Measurements from ENCODE around the gene GFOD1.

GFOD1 gene

GRCh38 chr6:13485303-13485702 lies 2.1 kb downstream of the GFOD1 start:
- Mint-ChIP-seq H3K36me3 (ENCODE audit: low read depth) (no peaks in the 10 kb centered on the region), H3K9me3 (no peaks in the 10 kb centered on the region), H3K27me3 (ENCODE audit: low read depth) (peaks cover 23% of the 10 kb centered on the region), H3K27ac (no peak overlapping the region), H3K4me1 (ENCODE audit: low read depth) (peaks cover 40% of the 10 kb centered on the region), H3K4me3 (peak overlapping the region; percentile 88)

DNA sequence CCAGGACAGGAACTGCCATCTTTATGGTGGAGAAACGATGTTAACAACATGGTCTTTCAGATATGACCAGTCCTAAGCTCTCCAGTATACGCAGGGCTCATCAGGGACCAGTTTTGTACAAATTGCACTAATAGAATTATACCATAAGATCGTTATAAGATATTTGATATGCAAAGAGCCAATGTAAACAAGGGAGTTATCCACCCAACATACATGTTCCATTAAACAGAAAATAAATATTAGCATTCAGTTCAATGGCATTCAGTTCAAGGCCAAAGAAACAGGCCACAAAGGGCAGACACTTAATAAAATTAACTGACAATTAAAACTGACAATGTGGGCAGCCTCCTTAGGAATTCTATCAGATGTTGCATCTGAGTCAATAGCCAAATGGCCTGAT lies 2.6 kb downstream of the GFOD1 start:
- no peaks in the 10 kb centered on the region for H3K36me3 Mint-ChIP-seq (ENCODE audit: low read depth)
- no peaks in the 10 kb centered on the region for H3K9me3 Mint-ChIP-seq
- no peak overlapping the region for H3K4me3 Mint-ChIP-seq
- no peak overlapping the region for H3K27ac Mint-ChIP-seq
- peaks cover 23% of the 10 kb centered on the region for H3K27me3 Mint-ChIP-seq (ENCODE audit: low read depth)
- peaks cover 45% of the 10 kb centered on the region for H3K4me1 Mint-ChIP-seq (ENCODE audit: low read depth)

- H3K27ac Mint-ChIP-seq = peak overlapping the region; percentile 2
- no peaks in the 10 kb centered on the region for H3K36me3 Mint-ChIP-seq (ENCODE audit: low read depth)
- H3K4me1 Mint-ChIP-seq (ENCODE audit: low read depth) = peaks cover 45% of the 10 kb centered on the region
- peak overlapping the region; percentile 15 for H3K4me3 Mint-ChIP-seq
- no peaks in the 10 kb centered on the region for H3K9me3 Mint-ChIP-seq
- peaks cover 23% of the 10 kb centered on the region for H3K27me3 Mint-ChIP-seq (ENCODE audit: low read depth)
These were observed 3.2 kb downstream of the GFOD1 start for GRCh38 chr6:13484138-13484708.

DNA sequence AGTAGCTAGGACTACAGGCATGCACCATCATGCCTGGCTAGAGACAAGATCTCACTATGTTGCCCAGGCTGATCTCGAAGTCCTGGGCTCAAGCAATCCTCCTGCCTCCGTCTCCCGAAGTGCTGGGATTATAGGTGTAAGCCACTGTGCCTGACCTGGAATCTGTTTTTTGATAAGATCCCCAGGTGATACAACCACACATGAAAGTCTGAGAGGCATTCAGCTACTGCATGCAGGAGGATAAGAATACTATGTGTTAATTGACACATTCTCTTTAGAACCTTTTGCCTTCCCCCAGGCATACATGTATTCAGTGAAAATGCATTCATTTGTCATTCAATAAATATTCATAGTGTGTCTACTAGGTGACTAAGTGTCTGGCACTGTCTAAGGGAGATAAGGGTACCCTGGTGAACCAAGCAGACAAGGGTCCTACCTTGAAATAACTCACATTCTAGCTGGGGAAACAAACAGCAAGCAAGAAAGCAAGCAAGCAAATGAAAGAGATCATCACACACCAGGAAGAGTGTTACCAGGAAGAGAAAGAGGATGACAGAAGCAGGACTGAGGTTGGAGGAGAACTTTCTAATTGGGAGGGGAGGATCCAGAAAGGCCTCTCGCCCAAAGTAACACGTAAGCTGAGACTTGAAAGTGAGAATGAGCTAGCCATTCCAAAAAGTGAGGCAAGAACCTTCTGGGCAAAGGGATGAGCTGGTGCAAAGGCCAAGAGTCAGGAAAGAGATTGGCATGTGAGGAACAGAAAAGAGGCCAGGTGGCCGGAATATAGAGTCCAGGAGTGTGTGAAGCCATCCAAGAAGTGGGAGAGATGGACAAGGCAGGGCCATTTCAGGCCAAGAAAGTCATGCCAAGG lies 6.5 kb downstream of the GFOD1 start:
- H3K27me3 Mint-ChIP-seq (ENCODE audit: low read depth) = peaks cover 7% of the 10 kb centered on the region
- H3K4me1 Mint-ChIP-seq (ENCODE audit: low read depth) = peaks cover 37% of the 10 kb centered on the region

GRCh38 chr6:13479971-13480434 lies 7.4 kb downstream of the GFOD1 start:
- Mint-ChIP-seq H3K4me3 (no peak overlapping the region), H3K27me3 (ENCODE audit: low read depth) (no peaks in the 10 kb centered on the region), H3K36me3 (ENCODE audit: low read depth) (no peaks in the 10 kb centered on the region), H3K4me1 (ENCODE audit: low read depth) (peaks cover 29% of the 10 kb centered on the region), H3K9me3 (peaks cover under 1% of the 10 kb centered on the region), H3K27ac (no peak overlapping the region)

More for the DNA sequence above, 6.5 kb downstream of the GFOD1 start:
- Mint-ChIP-seq H3K27ac (no peak overlapping the region), H3K9me3 (no peaks in the 10 kb centered on the region), H3K36me3 (ENCODE audit: low read depth) (no peaks in the 10 kb centered on the region), H3K4me3 (no peak overlapping the region)

DNA sequence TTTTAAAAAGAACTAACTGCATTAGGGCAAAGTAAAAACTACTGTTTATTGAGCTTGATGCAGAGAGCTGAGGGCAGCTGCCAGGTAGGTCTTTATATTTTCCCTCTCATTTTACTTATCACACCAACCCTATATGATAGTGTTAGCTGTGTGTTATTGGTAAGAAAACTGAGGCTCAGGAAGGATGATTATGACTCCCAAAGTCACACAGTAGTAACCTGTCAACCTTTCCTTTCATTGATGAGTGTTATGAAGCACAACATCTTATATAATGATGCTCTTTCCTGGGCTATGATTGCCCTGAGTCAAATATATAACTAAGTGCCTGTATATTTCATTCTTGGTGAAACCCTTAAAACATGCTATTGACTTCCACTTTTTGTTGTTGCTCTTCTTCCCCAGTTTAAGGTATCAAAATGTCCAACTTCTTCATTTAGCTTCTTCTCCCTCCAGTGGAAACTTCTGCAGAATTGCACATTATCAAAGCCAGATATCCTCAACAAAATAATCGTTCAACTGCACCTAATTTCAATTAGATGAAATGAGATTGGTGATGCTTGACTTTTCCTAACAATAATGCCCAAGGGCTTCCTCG lies 8.1 kb downstream of the GFOD1 start:
- no peak overlapping the region for H3K4me3 Mint-ChIP-seq
- no peak overlapping the region for H3K27ac Mint-ChIP-seq
- H3K4me1 Mint-ChIP-seq (ENCODE audit: low read depth) = peaks cover 24% of the 10 kb centered on the region
- peaks cover 2% of the 10 kb centered on the region for H3K36me3 Mint-ChIP-seq (ENCODE audit: low read depth)
- H3K27me3 Mint-ChIP-seq (ENCODE audit: low read depth) = no peaks in the 10 kb centered on the region
- peaks cover 4% of the 10 kb centered on the region for H3K9me3 Mint-ChIP-seq

DNA sequence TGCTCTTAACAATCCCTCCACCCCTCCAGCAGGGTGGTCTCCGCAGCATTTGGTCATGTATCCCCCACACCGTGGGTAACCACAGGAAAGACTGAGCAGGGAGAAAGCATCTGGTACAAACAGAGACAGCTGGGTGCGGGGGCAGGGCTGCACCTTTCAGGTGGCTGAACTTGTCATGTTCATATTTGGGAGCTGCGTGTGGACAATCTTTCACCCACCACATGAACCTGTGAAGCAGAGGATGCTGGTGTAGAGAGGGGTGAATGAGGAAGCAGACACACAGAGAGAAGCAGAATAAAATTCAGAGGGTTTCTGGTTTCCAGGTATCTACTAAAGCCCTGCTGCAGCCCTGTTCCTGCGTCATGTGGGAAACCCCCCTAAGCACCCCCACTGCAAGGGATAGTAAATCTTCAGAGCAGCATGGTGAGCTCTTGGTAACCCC lies 8.9 kb downstream of the GFOD1 start:
- no peak overlapping the region for H3K4me3 Mint-ChIP-seq
- peaks cover 16% of the 10 kb centered on the region for H3K4me1 Mint-ChIP-seq (ENCODE audit: low read depth)
- peaks cover 4% of the 10 kb centered on the region for H3K9me3 Mint-ChIP-seq
- no peaks in the 10 kb centered on the region for H3K27me3 Mint-ChIP-seq (ENCODE audit: low read depth)
- no peak overlapping the region for H3K27ac Mint-ChIP-seq
- peaks cover 2% of the 10 kb centered on the region for H3K36me3 Mint-ChIP-seq (ENCODE audit: low read depth)

GRCh38 chr6:13474787-13475186 lies 12.6 kb downstream of the GFOD1 start:
- Mint-ChIP-seq H3K36me3 (ENCODE audit: low read depth) (peaks cover 2% of the 10 kb centered on the region), H3K4me1 (ENCODE audit: low read depth) (peaks cover 4% of the 10 kb centered on the region), H3K9me3 (peaks cover 4% of the 10 kb centered on the region), H3K27ac (no peak overlapping the region), H3K27me3 (ENCODE audit: low read depth) (no peaks in the 10 kb centered on the region), H3K4me3 (no peak overlapping the region)

- Mint-ChIP-seq H3K9me3 (peaks cover 4% of the 10 kb centered on the region), H3K36me3 (ENCODE audit: low read depth) (peaks cover 3% of the 10 kb centered on the region), H3K4me3 (no peak overlapping the region), H3K27ac (no peak overlapping the region), H3K4me1 (ENCODE audit: low read depth) (peaks cover 4% of the 10 kb centered on the region), H3K27me3 (ENCODE audit: low read depth) (no peaks in the 10 kb centered on the region)
These were observed 13.0 kb downstream of the GFOD1 start for GRCh38 chr6:13474360-13474759.

DNA sequence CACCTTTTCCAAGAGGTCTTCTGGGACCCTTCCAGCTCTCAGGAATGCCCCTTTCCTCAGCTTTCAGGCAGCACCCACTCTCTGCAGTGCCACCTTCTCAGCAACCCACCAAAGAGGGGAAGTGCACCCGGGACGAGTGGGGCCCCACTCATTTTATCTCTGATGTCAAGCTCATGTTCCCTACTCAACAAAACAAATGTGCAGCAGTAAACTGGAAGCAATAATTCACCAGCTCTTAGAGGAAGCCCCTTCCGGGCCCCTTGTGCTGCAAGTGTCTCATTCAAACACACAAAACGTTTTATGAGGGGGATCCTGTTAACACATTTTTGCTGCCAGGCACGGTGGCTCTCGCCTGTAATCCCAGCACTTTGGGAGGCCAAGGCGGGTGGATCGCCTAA lies 13.6 kb downstream of the GFOD1 start:
- Mint-ChIP-seq H3K27me3 (ENCODE audit: low read depth) (no peaks in the 10 kb centered on the region), H3K9me3 (peaks cover 4% of the 10 kb centered on the region), H3K4me3 (no peak overlapping the region), H3K4me1 (ENCODE audit: low read depth) (peaks cover 4% of the 10 kb centered on the region), H3K36me3 (ENCODE audit: low read depth) (peaks cover 6% of the 10 kb centered on the region), H3K27ac (no peak overlapping the region)

- H3K9me3 Mint-ChIP-seq = peaks cover 4% of the 10 kb centered on the region
- no peak overlapping the region for H3K27ac Mint-ChIP-seq
- peaks cover 6% of the 10 kb centered on the region for H3K36me3 Mint-ChIP-seq (ENCODE audit: low read depth)
- H3K4me1 Mint-ChIP-seq (ENCODE audit: low read depth) = no peaks in the 10 kb centered on the region
- H3K27me3 Mint-ChIP-seq (ENCODE audit: low read depth) = no peaks in the 10 kb centered on the region
- no peak overlapping the region for H3K4me3 Mint-ChIP-seq
These were observed 14.2 kb downstream of the GFOD1 start for GRCh38 chr6:13472976-13473767.

DNA sequence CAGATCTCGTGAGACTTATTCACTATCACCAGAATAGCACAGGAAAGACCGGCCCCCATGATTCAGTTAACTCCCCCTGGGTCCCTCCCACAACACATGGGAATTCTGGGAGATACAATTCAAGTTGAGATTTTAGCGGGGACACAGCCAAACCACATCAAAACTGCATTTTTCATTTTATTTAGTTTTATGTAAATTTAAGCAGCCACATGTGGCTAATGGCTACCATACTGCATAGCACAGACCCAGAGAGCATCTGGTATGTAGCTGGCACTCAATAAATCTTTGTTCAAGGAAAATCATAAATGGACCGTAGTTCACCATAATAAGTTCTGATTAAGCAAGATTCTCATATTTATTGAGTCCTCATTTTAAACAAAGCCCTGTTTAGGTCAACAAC lies 15.3 kb downstream of the GFOD1 start:
- Mint-ChIP-seq H3K27ac (no peak overlapping the region), H3K4me3 (no peak overlapping the region), H3K9me3 (peaks cover 4% of the 10 kb centered on the region), H3K4me1 (ENCODE audit: low read depth) (no peaks in the 10 kb centered on the region), H3K27me3 (ENCODE audit: low read depth) (no peaks in the 10 kb centered on the region), H3K36me3 (ENCODE audit: low read depth) (peaks cover 6% of the 10 kb centered on the region)

- H3K27me3 Mint-ChIP-seq (ENCODE audit: low read depth) = no peaks in the 10 kb centered on the region
- no peak overlapping the region for H3K27ac Mint-ChIP-seq
- peaks cover 6% of the 10 kb centered on the region for H3K4me1 Mint-ChIP-seq (ENCODE audit: low read depth)
- peaks cover 4% of the 10 kb centered on the region for H3K9me3 Mint-ChIP-seq
- peaks cover 6% of the 10 kb centered on the region for H3K36me3 Mint-ChIP-seq (ENCODE audit: low read depth)
- H3K4me3 Mint-ChIP-seq = no peak overlapping the region
These were observed 16.2 kb downstream of the GFOD1 start for GRCh38 chr6:13471184-13471583.
